Astrocyte of the spinal cord (primary cell): Measurements from ENCODE around the gene PAX8.

ENCODE experiments used
- DNase-seq: peaks from one replicate; pipeline ENCODE4 v3.0.0; 2011; ENCODE audit warnings: low read depth, low spot score
- H3K4me3 ChIP-seq: 2 replicates; pipeline ENCODE4 v1.5.1; 2011; ENCODE audit warnings: low read depth, mild to moderate bottlenecking, low read length, moderate library complexity
- CTCF ChIP-seq: IDR thresholded peaks from 2 replicates; pipeline ENCODE4 v1.5.1; 2012; ENCODE audit warnings: low read depth, mild to moderate bottlenecking, low read length, inconsistent platforms
- in situ Hi-C: cut with HindIII; loops from 2 replicates; pipeline ENCODE4 v1.10.0; 2017; ENCODE audit warnings: low sequenced_read_pairs

The PAX8 gene

GRCh38 chr2:113283704-113284284, 5.1 kb upstream of the PAX8 start:
- in situ Hi-C loops: no loop called here
- peak; percentile 96 for DNase-seq
- H3K4me3 ChIP-seq: no peak overlapping the region
- no peak for TF ChIP-seq CTCF

DNA sequence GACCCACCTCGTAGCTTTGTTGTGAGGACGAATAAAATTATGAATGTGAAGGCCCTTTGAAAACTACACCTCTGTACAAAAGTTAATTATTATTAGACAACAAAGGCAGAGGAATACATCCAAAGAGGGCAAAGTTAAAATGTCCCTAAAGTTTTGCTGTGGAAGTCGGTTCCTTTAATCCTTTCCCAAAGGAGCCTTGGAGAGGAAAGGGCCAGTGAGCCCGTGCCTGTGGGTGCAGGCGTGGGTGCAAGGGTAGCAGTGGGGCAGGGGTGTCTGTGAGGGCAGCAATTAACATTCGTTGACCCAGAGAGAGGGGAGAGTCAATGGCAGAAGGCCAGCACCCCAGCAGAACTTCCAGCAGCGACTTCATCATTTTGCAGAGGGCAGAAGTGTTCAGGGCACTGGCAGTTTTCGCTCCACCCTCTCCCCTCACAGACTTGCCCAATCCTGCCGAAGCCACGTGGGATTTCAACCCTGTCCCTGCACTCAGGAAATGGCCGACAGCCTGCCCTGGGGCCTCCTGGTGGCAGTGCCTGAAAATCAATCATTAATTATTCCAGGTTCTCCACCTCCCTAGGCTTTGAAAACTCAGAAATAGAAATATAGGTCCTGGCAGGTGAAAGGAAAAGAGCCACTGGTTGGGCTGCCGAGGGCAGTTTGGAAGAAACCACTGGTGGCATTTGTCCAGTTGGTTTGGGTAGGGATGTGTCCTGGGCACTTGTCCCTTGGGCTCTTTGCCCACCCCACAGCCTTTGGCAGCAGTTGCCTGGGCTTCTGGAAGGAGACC, 4.2 kb upstream of the PAX8 start:
- in situ Hi-C loops: no loop called here
- no peak overlapping the region for H3K4me3 ChIP-seq
- TF ChIP-seq CTCF: peak; percentile 10
- peak; percentile 25 for DNase-seq

- no peak overlapping the region for H3K4me3 ChIP-seq
- TF ChIP-seq CTCF: no peak
- DNase-seq: peak; percentile 76
- in situ Hi-C loops: no loop called here
Measured at GRCh38 chr2:113281910-113282746, 3.4 kb upstream of the PAX8 start.

- TF ChIP-seq CTCF: no peak
- no peak overlapping the region for H3K4me3 ChIP-seq
- in situ Hi-C loops: no loop called here
- DNase-seq: no peak
Measured at GRCh38 chr2:113278073-113278741, 514 bp downstream of the PAX8 start.

DNA sequence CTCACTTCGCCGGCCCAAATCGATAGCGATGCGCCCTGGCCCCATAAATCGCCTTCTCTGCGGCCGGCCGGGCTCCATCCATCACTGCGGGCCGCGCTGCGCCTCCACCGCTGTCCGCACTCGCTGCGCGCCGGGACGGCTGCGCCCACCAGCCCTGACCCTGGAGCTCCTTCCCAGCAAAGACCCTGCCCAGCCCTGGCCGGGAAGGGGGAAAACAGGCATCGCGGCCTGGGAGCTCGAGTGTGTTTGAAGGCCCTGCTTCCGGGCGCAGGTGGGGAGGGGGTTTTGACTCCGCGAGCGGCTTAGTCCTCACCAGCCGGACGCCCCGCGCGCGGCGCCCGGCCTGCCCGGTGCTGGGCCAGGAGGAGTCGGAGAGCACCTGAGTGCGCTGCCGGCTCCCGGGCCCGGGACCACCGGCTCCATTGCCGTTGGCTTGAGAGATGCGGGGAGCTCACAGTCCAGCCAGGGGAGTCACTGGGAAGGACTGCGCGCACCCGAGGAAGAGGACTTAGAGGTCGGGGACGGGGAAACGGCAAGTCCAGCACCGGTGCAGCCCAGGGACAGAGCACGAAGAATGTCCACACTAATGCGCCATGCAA, 1.1 kb downstream of the PAX8 start:
- TF ChIP-seq CTCF: no peak
- H3K4me3 ChIP-seq: no peak overlapping the region
- in situ Hi-C loops: no loop called here
- no peak for DNase-seq
